Measurements from ENCODE around the gene PGGT1B.
"Not testable (repeated sequence)": the region's sequence is repeated elsewhere in the genome, so short reads cannot be mapped to it uniquely, and the experiment has no call there.

The PGGT1B gene

GRCh38 chr5:115249379-115249778, 13.3 kb downstream of the PGGT1B start:
- DNase-seq = not testable (repeated sequence)

GRCh38 chr5:115246361-115246991, 16.2 kb downstream of the PGGT1B start:
- DNase-seq = no peak

GRCh38 chr5:115243412-115243811, 19.3 kb downstream of the PGGT1B start:
- no peak for DNase-seq

GRCh38 chr5:115241881-115242642, 20.6 kb downstream of the PGGT1B start:
- no peak for DNase-seq

GRCh38 chr5:115237066-115237465, 25.6 kb downstream of the PGGT1B start:
- no peak for DNase-seq

GRCh38 chr5:115236599-115236998, 26.1 kb downstream of the PGGT1B start:
- DNase-seq = no peak

GRCh38 chr5:115231598-115231997, 31.1 kb downstream of the PGGT1B start:
- no peak for DNase-seq

GRCh38 chr5:115229606-115230005, 33.1 kb downstream of the PGGT1B start:
- DNase-seq = no peak

GRCh38 chr5:115227281-115227680, 35.4 kb downstream of the PGGT1B start:
- DNase-seq = no peak

GRCh38 chr5:115214541-115214940, 48.1 kb downstream of the PGGT1B start:
- no peak for DNase-seq

GRCh38 chr5:115209279-115209678, 53.4 kb downstream of the PGGT1B start:
- peak; percentile 2 to 5 for DNase-seq

- DNase-seq = no peak
Measured at GRCh38 chr5:115202952-115203351, 59.7 kb downstream of the PGGT1B start.

GRCh38 chr5:115196161-115196560, 66.5 kb downstream of the PGGT1B start:
- no peak for DNase-seq

GRCh38 chr5:115194676-115195075, 68.0 kb downstream of the PGGT1B start:
- DNase-seq = no peak

GRCh38 chr5:115193295-115193694, 69.4 kb downstream of the PGGT1B start:
- DNase-seq = no peak

GRCh38 chr5:115192098-115192497, 70.6 kb downstream of the PGGT1B start:
- DNase-seq = no peak

- DNase-seq = no peak
Measured at GRCh38 chr5:115191474-115192031, 71.1 kb downstream of the PGGT1B start.

- DNase-seq = no peak
Measured at GRCh38 chr5:115190388-115190787, 72.3 kb downstream of the PGGT1B start.

- DNase-seq = no peak
Measured at GRCh38 chr5:115189866-115190265, 72.8 kb downstream of the PGGT1B start.

- DNase-seq = no peak
Measured at GRCh38 chr5:115186794-115187193, 75.9 kb downstream of the PGGT1B start.

GRCh38 chr5:115184770-115185169, 77.9 kb downstream of the PGGT1B start:
- no peak for DNase-seq

GRCh38 chr5:115181757-115182156, 80.9 kb downstream of the PGGT1B start:
- DNase-seq = no peak

- DNase-seq = peak in 1 of 2 experiments; percentile 21
Measured at GRCh38 chr5:115180165-115180709, 82.4 kb downstream of the PGGT1B start.

Data from stimulated activated CD4-positive, alpha-beta T cell treated with anti-CD3 and anti-CD28 coated beads, Interleukin-4, amount 100 ng/mL, for 4 hours (primary cell).